B cell (primary cell): Measurements from ENCODE around the gene GART. TPM values are rescaled to one million over a fixed set of nuclear protein-coding genes. Genes with fewer than 3 reads are reported as not detected.
A peak's percentile ranks its signal among the peaks of the same experiment; 100 is the strongest.

ENCODE experiments used
- ATAC-seq: fragments of 200-7000 bp; cut with Tn5 transposase; one replicate; pipeline ENCODE4 v1.10.0; 2021; ENCODE audit warnings: low read depth, mild to moderate bottlenecking, moderate number of reproducible peaks, moderate library complexity
- CTCF ChIA-PET: fragments of 350-600 bp; sonication (Branson Sonifier 250); formaldehyde crosslinking; loops from one replicate; lab custom pipeline; 2021; ENCODE audit warnings: antibody characterized with exemption, inconsistent platforms; lab: Charles Lee
- POLR2A ChIA-PET: fragments of 350-600 bp; sonication (Branson Sonifier 250); formaldehyde crosslinking; loops from one replicate; lab custom pipeline; 2021; ENCODE audit warnings: antibody characterized with exemption; lab: Charles Lee
- DNase-seq: peaks from one replicate; pipeline ENCODE4 v3.0.0; 2013
- H2AFZ ChIP-seq: 2 replicates; pipeline ENCODE4 v1.6.1; 2012; ENCODE audit warnings: mild to moderate bottlenecking, low read depth, low read length; ENCODE audit not compliant: insufficient read depth, poor library complexity, severe bottlenecking
- H3K27ac ChIP-seq, 2 donors: 1 replicate in 1 of 2; 2 replicates in 1 of 2; pipeline ENCODE4 v1.5.1; 2012 to 2013; ENCODE audit warnings: low read length in 2 of 2, mild to moderate bottlenecking in 2 of 2, moderate library complexity in 1 of 2
- H3K27me3 ChIP-seq, 4 experiments: fragments of 200-600 bp in 1 of 4; sonication (generic) in 1 of 4; replicated peaks in 1 of 4; 1 replicate in 2 of 4; 2 replicates in 2 of 4; pipeline versions ENCODE4 v1.6.1 to v1.7.0; 2013 to 2016; ENCODE audit warnings: low read length in 3 of 4, mild to moderate bottlenecking in 2 of 4, mixed read lengths in 1 of 4, moderate library complexity in 1 of 4; ENCODE audit not compliant: insufficient read depth in 4 of 4, control insufficient read depth in 3 of 4; ENCODE audit errors: control extremely low read depth in 1 of 4
- H3K36me3 ChIP-seq, 2 experiments: replicated peaks in 1 of 2; 1 replicate in 1 of 2; 2 replicates in 1 of 2; pipeline versions ENCODE4 v1.6.1 to v1.7.1; 2013; ENCODE audit warnings: low read length in 1 of 2; ENCODE audit not compliant: insufficient read depth in 2 of 2, control insufficient read depth in 1 of 2; ENCODE audit errors: control extremely low read depth in 1 of 2, extremely low read depth in 1 of 2
- H3K4me1 ChIP-seq, 2 donors: fragments of 200-600 bp in 1 of 2; sonication (generic) in 1 of 2; 1 replicate in 1 of 2; 2 replicates in 1 of 2; pipeline versions ENCODE4 v1.5.1 to v1.6.1; 2013 to 2017; ENCODE audit warnings: low read length in 2 of 2; ENCODE audit not compliant: control insufficient read depth in 2 of 2, insufficient read depth in 2 of 2
- H3K4me2 ChIP-seq: replicated peaks from 2 replicates; pipeline ENCODE3; 2012; ENCODE audit warnings: mild to moderate bottlenecking, low read depth, low read length; ENCODE audit not compliant: poor library complexity, severe bottlenecking
- H3K4me3 ChIP-seq, 5 experiments: fragments of 200-600 bp in 1 of 5; sonication (generic) in 1 of 5; 1 replicate in 3 of 5; 2 replicates in 2 of 5; pipeline versions ENCODE4 v1.5.1 to v1.7.0; 2011 to 2016; ENCODE audit warnings: low read length in 4 of 5, mild to moderate bottlenecking in 4 of 5, low read depth in 2 of 5, control low read depth in 1 of 5, moderate library complexity in 1 of 5; ENCODE audit not compliant: insufficient read depth in 1 of 5; ENCODE audit errors: control extremely low read depth in 1 of 5, extremely low read depth in 1 of 5
- H3K79me2 ChIP-seq: fragments of 200-600 bp; sonication (generic); one replicate; pipeline ENCODE4 v1.6.0; 2016; ENCODE audit warnings: low read length; ENCODE audit not compliant: control insufficient read depth, insufficient read depth
- H3K9ac ChIP-seq: fragments of 200-600 bp; sonication (generic); 2 replicates; pipeline ENCODE4 v1.6.1; 2017; ENCODE audit warnings: mild to moderate bottlenecking, low read length, moderate library complexity
- H3K9me3 ChIP-seq, 3 donors: one replicate each; pipeline versions ENCODE4 v1.6.1 to v1.7.1; 2013; ENCODE audit warnings: low read length in 2 of 3; ENCODE audit not compliant: control insufficient read depth in 2 of 3, insufficient read depth in 1 of 3; ENCODE audit errors: control extremely low read depth in 1 of 3
- H4K20me1 ChIP-seq: 2 replicates; pipeline ENCODE4 v1.6.0; 2012; ENCODE audit warnings: mild to moderate bottlenecking, low read length; ENCODE audit not compliant: insufficient read depth, control insufficient read depth, poor library complexity, severe bottlenecking
- H3K27ac Mint-ChIP-seq: one replicate; pipeline ENCODE4 v1.8.0; 2021; ENCODE audit warnings: mixed read lengths
- H3K27me3 Mint-ChIP-seq: one replicate; pipeline ENCODE4 v1.8.0; 2021; ENCODE audit warnings: mixed read lengths
- H3K4me1 Mint-ChIP-seq: one replicate; pipeline ENCODE4 v1.8.0; 2021; ENCODE audit warnings: mixed read lengths
- H3K4me3 Mint-ChIP-seq: one replicate; pipeline ENCODE4 v1.8.0; 2021; ENCODE audit warnings: mixed read lengths
- H3K9me3 Mint-ChIP-seq: one replicate; pipeline ENCODE4 v1.8.0; 2022; ENCODE audit warnings: mixed read lengths; ENCODE audit not compliant: insufficient read depth
- EZH2 ChIP-seq: IDR thresholded peaks from 2 replicates; pipeline ENCODE4 v1.6.1; 2012; ENCODE audit warnings: borderline replicate concordance, low read depth, mild to moderate bottlenecking, moderate library complexity, low read length; ENCODE audit not compliant: insufficient read depth, poor library complexity, severe bottlenecking
- WGBS: methylation state at CpG from one replicate; pipeline ENCODE4 v1.1.5; 2013; ENCODE audit warnings: missing lambda C conversion rate; ENCODE audit not compliant: insufficient coverage; 5-methylcytosine and 5-hydroxymethylcytosine counted together
- intact Hi-C: fragments of 100-400 bp; cut with micrococcal nuclease; formaldehyde crosslinking; loops from one replicate; pipeline ENCODE4 v1.10.0; 2022
- polyA plus RNA-seq: library from polyadenylated mRNA; depleted of rRNA; stranded (reverse); fragments of >200 nt; gene quantifications from 2 replicates; pipeline ENCODE4 v1.2.3, GENCODE V29; 2012
- total RNA-seq, 2 donors: library from RNA; stranded (reverse); fragments of 120-200 nt in 1 of 2; gene quantifications; 1 replicate in 1 of 2; 2 replicates in 1 of 2; pipeline versions ENCODE4 v1.2.3 to v1.2.4, GENCODE V29; 2013 to 2022
- TF ChIP-seq, protein P1 (sequence below): fragments of 200-600 bp; IDR thresholded peaks from one replicate; pipeline ENCODE4 v1.8.0; 2022; ENCODE audit warnings: antibody characterized with exemption, mild to moderate bottlenecking

GART gene
- total and polyA plus RNA-seq, 2 donors (not counting 1 experiment from before 2014, with no cell fraction given), result 8.7 to 58.3 TPM

DNA sequence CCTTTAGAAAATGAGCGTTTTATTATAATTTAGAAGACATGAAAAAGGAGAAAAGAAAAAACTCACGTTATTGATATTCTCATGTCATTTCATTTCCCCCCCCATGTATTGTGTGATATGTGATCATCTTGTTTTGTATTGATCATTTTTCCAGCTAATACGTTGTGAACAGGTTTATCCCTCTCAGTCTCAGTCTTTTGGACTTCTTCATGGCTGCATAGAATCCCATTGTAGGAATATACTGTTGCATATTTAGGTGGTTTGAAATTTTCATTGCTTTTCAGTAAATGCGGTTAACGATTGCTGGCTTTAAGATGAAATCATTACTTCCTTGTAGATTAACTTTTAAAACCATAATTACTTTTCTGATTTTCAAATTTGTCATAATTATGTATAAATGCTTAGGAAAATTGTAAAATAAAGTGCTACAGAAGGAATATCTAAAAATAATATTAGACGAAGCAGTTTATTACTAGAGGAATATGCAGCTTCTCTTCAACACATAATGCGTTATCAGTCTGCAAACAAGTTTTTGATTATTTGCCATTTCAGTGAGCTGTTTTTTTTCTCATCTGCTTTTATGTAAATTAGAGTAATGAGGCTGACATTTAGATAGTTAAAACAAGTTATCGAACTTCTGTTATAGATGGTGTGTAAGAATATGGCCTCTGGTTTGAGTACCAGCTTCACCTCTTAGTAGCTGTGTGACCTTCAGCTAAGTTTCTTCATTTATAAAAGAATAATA lies 2.7 kb upstream of the GART start:
- Histone ChIP-seq H3K27me3 (no peaks in the 10 kb centered on the region), H3K79me2 (peaks cover 88% of the 10 kb centered on the region), H3K36me3 (peaks cover 0 to 21% of the 10 kb centered on the region in 2 experiments), H4K20me1 (peaks cover 54% of the 10 kb centered on the region), H2AFZ (no peak overlapping the region), H3K9me3 (no peaks in the 10 kb centered on the region), H3K27ac (peak overlapping the region in 1 of 2 donors; percentile 0), H3K4me1 (peaks cover 17 to 31% of the 10 kb centered on the region in 2 donors), H3K9ac (peak overlapping the region; percentile 98), H3K4me3 (peak overlapping the region; percentile 69 to 99 (median 89)), H3K4me2 (peak overlapping the region; percentile 82)
- peak overlapping the region; percentile 97 for H3K4me3 Mint-ChIP-seq
- no CpG with 5 or more reads among the region's 8 CpGs for WGBS
- H3K4me1 Mint-ChIP-seq, result peaks cover 49% of the 10 kb centered on the region
- peak overlapping the region; percentile 99 for H3K27ac Mint-ChIP-seq
- DNase-seq, result no peak
- no peaks in the 10 kb centered on the region for H3K27me3 Mint-ChIP-seq
- ChIA-PET POLR2A (no interaction called here), CTCF (interaction anchor here (1.2 to 1.3 kb wide), 2 partner anchors 13 to 64 kb away, joined by 3 read pairs; no protein-coding TSS in a partner anchor)
- H3K9me3 Mint-ChIP-seq, result no peaks in the 10 kb centered on the region
- intact Hi-C loops, result loop anchor here (5.0 kb wide), 4 partner anchors 217 to 1073 kb away; partner anchors contain the start of genes CFAP298 and RCAN1
- TF ChIP-seq EZH2, result no peak
- TF ChIP-seq, protein P1, sequence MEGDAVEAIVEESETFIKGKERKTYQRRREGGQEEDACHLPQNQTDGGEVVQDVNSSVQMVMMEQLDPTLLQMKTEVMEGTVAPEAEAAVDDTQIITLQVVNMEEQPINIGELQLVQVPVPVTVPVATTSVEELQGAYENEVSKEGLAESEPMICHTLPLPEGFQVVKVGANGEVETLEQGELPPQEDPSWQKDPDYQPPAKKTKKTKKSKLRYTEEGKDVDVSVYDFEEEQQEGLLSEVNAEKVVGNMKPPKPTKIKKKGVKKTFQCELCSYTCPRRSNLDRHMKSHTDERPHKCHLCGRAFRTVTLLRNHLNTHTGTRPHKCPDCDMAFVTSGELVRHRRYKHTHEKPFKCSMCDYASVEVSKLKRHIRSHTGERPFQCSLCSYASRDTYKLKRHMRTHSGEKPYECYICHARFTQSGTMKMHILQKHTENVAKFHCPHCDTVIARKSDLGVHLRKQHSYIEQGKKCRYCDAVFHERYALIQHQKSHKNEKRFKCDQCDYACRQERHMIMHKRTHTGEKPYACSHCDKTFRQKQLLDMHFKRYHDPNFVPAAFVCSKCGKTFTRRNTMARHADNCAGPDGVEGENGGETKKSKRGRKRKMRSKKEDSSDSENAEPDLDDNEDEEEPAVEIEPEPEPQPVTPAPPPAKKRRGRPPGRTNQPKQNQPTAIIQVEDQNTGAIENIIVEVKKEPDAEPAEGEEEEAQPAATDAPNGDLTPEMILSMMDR, result no peak
- ATAC-seq, result no peak
